ENCODE measurements around the gene ABLIM3. TPM values are rescaled to one million over a fixed set of nuclear protein-coding genes. Genes with fewer than 3 reads are reported as not detected.

ABLIM3 gene
- total and polyA plus RNA-seq, 2 of the 13 experiments (the other 11 are each of a cell fraction or from before 2014, with no cell fraction given), result 0.53 to 6.3 TPM

DNA sequence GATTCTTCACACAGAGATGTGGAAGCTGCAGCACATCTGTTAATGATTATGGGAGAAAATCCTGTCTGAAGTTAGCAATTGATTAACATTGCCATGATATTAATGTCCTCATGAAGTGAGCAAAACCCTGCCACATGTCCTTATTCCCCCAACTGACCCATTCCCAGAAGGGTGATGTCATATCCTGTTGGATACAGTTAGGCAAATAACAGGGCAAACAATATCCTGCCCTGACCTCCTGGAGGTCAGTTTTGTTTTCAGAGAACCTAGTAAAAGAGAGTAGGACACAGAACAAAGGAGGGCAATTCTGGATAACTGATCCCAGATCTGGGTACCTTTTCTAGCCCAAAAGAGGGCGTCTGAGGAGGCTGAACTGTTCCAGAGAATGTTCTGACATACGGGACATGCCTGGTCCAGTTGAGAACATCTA, 11.0 kb downstream of the ABLIM3 start (continued):
- TF ChIP-seq RARA (CRISPR knock-in tag; IDR thresholded peaks at IDR 0.05) (peak; percentile 95), ZNF878 (CRISPR knock-in tag; IDR thresholded peaks at IDR 0.05) (peak; percentile 65; the same call in 1 of the 2 replicates), NR2F6 (IDR thresholded peaks at IDR 0.05) (peak; percentile 95), NR2F6 (CRISPR knock-in tag; IDR thresholded peaks at IDR 0.05) (peak; percentile 96), ZC3H4 (CRISPR knock-in tag; IDR thresholded peaks at IDR 0.05; ENCODE audit: borderline replicate concordance) (no peak), NFIC (IDR thresholded peaks at IDR 0.05; ENCODE audit: low read length) (peak; percentile 69), SOX5 (CRISPR knock-in tag; IDR thresholded peaks at IDR 0.05; ENCODE audit: borderline replicate concordance) (peak; percentile 94), MTA1 (CRISPR knock-in tag; IDR thresholded peaks at IDR 0.05; ENCODE audit: borderline replicate concordance) (no peak), DPF2 (CRISPR knock-in tag; IDR thresholded peaks at IDR 0.05; ENCODE audit: borderline replicate concordance, low read depth) (peak; percentile 72), SOX13 (IDR thresholded peaks at IDR 0.05) (peak; percentile 65; the same call in 1 of the 2 replicates), SOX13 (CRISPR knock-in tag; conservative IDR thresholded peaks at IDR 0.05 in 1 of 2, IDR thresholded peaks at IDR 0.05 in 1 of 2) (peak in 1 of 2 experiments; percentile 91; a peak in 2 of 4 replicates), SP1 (IDR thresholded peaks at IDR 0.05) (no peak), SP1 (CRISPR knock-in tag; IDR thresholded peaks at IDR 0.05) (no peak), MED13 (CRISPR knock-in tag; IDR thresholded peaks at IDR 0.05) (no peak), STAT5B (CRISPR knock-in tag; IDR thresholded peaks at IDR 0.05) (no peak), HMG20A (CRISPR knock-in tag; IDR thresholded peaks at IDR 0.05; ENCODE audit: borderline replicate concordance) (peak; percentile 83; the same call in 1 of the 2 replicates), ZNF333 (CRISPR knock-in tag; IDR thresholded peaks at IDR 0.05; ENCODE audit: borderline replicate concordance) (no peak), JDP2 (CRISPR knock-in tag; IDR thresholded peaks at IDR 0.05; ENCODE audit: borderline replicate concordance) (no peak), ZNF446 (CRISPR knock-in tag; IDR thresholded peaks at IDR 0.05) (no peak), ZSCAN25 (CRISPR knock-in tag; IDR thresholded peaks at IDR 0.05) (no peak), ZNF563 (CRISPR knock-in tag; IDR thresholded peaks at IDR 0.05) (no peak), ZNF274 (CRISPR knock-in tag; IDR thresholded peaks at IDR 0.05) (no peak), TCF12 (IDR thresholded peaks at IDR 0.05) (no peak), TCF12 (CRISPR knock-in tag; IDR thresholded peaks at IDR 0.05) (no peak)
- TF ChIP-seq, protein P1, sequence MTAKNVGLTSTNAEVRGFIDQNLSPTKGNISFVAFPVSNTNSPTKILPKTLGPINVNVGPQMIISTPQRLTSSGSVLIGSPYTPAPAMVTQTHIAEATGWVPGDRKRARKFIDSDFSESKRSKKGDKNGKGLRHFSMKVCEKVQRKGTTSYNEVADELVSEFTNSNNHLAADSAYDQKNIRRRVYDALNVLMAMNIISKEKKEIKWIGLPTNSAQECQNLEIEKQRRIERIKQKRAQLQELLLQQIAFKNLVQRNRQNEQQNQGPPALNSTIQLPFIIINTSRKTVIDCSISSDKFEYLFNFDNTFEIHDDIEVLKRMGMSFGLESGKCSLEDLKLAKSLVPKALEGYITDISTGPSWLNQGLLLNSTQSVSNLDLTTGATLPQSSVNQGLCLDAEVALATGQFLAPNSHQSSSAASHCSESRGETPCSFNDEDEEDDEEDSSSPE (CRISPR knock-in tag; IDR thresholded peaks at IDR 0.05), result 0 out of 2 replicates have a peak, but pooled peaks have one; percentile 42
- TF ChIP-seq, protein P2, sequence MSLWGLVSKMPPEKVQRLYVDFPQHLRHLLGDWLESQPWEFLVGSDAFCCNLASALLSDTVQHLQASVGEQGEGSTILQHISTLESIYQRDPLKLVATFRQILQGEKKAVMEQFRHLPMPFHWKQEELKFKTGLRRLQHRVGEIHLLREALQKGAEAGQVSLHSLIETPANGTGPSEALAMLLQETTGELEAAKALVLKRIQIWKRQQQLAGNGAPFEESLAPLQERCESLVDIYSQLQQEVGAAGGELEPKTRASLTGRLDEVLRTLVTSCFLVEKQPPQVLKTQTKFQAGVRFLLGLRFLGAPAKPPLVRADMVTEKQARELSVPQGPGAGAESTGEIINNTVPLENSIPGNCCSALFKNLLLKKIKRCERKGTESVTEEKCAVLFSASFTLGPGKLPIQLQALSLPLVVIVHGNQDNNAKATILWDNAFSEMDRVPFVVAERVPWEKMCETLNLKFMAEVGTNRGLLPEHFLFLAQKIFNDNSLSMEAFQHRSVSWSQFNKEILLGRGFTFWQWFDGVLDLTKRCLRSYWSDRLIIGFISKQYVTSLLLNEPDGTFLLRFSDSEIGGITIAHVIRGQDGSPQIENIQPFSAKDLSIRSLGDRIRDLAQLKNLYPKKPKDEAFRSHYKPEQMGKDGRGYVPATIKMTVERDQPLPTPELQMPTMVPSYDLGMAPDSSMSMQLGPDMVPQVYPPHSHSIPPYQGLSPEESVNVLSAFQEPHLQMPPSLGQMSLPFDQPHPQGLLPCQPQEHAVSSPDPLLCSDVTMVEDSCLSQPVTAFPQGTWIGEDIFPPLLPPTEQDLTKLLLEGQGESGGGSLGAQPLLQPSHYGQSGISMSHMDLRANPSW (CRISPR knock-in tag; IDR thresholded peaks at IDR 0.05; ENCODE audit: borderline replicate concordance), result no peak
- TF ChIP-seq, protein P3, sequence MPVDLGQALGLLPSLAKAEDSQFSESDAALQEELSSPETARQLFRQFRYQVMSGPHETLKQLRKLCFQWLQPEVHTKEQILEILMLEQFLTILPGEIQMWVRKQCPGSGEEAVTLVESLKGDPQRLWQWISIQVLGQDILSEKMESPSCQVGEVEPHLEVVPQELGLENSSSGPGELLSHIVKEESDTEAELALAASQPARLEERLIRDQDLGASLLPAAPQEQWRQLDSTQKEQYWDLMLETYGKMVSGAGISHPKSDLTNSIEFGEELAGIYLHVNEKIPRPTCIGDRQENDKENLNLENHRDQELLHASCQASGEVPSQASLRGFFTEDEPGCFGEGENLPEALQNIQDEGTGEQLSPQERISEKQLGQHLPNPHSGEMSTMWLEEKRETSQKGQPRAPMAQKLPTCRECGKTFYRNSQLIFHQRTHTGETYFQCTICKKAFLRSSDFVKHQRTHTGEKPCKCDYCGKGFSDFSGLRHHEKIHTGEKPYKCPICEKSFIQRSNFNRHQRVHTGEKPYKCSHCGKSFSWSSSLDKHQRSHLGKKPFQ (CRISPR knock-in tag; IDR thresholded peaks at IDR 0.05; ENCODE audit: insufficient replicate concordance), result no peak
